Prostate gland (tissue), 2 donors: ENCODE data around the gene AMT.

Experiments used
- POLR2A ChIP-seq: fragments of 450-650 bp; IDR thresholded peaks from one replicate; pipeline ENCODE4 v1.6.1; 2016; ENCODE audit warnings: antibody characterized with exemption, mild to moderate bottlenecking
- POLR2AphosphoS5 ChIP-seq: sonication (generic); formaldehyde crosslinking; IDR thresholded peaks from one replicate; pipeline ENCODE4 v1.6.1; 2017; ENCODE audit warnings: antibody characterized with exemption
- TF ChIP-seq, protein P1 (sequence below), 4 experiments: fragments of 200-600 bp in 2 of 4; fragments of 450-650 bp in 2 of 4; sonication (generic) in 2 of 4; IDR thresholded peaks; 1 replicate in 3 of 4; 2 replicates in 1 of 4; pipeline ENCODE4 v1.5.1; 2016 to 2019; ENCODE audit warnings: antibody characterized with exemption in 4 of 4, mild to moderate bottlenecking in 2 of 4, moderate library complexity in 2 of 4

DNA sequence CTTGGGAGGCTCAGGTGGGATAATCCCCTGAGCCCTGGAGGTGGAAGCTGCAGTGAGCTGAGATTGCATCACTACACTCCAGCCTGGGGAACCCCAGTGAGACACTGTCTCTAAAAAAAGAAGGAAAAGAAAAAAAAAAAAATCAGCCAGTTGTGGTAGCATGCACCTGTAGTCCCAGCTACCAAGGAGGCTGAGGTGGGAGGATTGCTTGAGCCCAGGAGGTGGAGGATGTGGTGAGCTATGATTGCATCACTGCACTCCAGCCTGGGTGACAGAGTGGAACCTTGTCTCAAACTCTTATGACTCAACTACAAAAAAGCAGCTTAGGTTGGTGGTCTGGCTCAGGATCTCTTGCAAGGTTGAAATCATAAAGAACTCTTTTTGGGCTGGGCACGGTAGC is 44.8 kb downstream of the AMT start:
- TF ChIP-seq, protein P1, sequence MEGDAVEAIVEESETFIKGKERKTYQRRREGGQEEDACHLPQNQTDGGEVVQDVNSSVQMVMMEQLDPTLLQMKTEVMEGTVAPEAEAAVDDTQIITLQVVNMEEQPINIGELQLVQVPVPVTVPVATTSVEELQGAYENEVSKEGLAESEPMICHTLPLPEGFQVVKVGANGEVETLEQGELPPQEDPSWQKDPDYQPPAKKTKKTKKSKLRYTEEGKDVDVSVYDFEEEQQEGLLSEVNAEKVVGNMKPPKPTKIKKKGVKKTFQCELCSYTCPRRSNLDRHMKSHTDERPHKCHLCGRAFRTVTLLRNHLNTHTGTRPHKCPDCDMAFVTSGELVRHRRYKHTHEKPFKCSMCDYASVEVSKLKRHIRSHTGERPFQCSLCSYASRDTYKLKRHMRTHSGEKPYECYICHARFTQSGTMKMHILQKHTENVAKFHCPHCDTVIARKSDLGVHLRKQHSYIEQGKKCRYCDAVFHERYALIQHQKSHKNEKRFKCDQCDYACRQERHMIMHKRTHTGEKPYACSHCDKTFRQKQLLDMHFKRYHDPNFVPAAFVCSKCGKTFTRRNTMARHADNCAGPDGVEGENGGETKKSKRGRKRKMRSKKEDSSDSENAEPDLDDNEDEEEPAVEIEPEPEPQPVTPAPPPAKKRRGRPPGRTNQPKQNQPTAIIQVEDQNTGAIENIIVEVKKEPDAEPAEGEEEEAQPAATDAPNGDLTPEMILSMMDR (IDR thresholded peaks at IDR 0.05), result no peak
- no peak for TF ChIP-seq POLR2A
- TF ChIP-seq POLR2AphosphoS5, result no peak
